Neural cell (in vitro differentiated cells): Measurements from ENCODE around the gene RAB11FIP3.

Source experiments
- RAD21 ChIP-seq: fragments of 450-650 bp; conservative IDR thresholded peaks from 2 replicates; pipeline ENCODE4 v1.6.1; 2014; ENCODE audit warnings: antibody characterized with exemption, mild to moderate bottlenecking, moderate library complexity
- REST ChIP-seq: IDR thresholded peaks from 2 replicates; pipeline ENCODE4 v1.6.1; 2012; ENCODE audit warnings: borderline replicate concordance
- TF ChIP-seq, protein P1 (sequence below): fragments of 450-650 bp; IDR thresholded peaks from 2 replicates; pipeline ENCODE4 v1.5.1; 2014; ENCODE audit warnings: antibody characterized with exemption, mild to moderate bottlenecking, moderate library complexity; ENCODE audit not compliant: poor library complexity, severe bottlenecking

DNA sequence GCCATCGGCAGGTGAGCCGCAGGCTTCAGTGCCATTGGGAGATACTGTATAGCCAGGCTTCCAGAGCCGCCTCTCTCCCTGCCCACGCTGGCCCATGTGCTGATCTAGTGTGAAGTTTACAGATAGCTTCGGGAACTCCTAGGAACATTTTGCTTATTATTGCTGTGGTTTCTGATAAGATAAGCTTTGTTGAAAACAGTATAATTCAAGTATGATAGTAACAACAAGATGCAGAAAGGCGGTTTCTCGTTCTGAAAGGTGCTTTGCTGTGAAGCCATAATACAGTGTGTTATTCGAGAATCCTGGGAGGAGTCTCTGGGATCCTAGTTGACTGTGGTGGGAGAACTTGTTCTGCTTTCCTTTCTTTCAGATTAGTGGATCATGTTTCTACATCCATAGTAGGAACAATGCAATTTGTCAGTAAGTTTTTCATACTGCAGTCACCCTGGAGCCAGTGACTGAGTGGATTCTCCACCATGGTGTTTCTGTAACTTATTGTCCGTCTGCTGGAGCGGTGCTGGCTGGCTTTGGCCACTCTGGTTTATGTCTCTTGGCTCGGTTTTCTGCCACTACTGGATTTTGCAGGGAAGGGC, 31.5 kb downstream of the RAB11FIP3 start:
- TF ChIP-seq, protein P1, sequence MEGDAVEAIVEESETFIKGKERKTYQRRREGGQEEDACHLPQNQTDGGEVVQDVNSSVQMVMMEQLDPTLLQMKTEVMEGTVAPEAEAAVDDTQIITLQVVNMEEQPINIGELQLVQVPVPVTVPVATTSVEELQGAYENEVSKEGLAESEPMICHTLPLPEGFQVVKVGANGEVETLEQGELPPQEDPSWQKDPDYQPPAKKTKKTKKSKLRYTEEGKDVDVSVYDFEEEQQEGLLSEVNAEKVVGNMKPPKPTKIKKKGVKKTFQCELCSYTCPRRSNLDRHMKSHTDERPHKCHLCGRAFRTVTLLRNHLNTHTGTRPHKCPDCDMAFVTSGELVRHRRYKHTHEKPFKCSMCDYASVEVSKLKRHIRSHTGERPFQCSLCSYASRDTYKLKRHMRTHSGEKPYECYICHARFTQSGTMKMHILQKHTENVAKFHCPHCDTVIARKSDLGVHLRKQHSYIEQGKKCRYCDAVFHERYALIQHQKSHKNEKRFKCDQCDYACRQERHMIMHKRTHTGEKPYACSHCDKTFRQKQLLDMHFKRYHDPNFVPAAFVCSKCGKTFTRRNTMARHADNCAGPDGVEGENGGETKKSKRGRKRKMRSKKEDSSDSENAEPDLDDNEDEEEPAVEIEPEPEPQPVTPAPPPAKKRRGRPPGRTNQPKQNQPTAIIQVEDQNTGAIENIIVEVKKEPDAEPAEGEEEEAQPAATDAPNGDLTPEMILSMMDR = no peak
- TF ChIP-seq RAD21 (no peak), REST (no peak)
